ENCODE results near the gene PDLIM5. TPM values are rescaled to one million over a fixed set of nuclear protein-coding genes. Genes with fewer than 3 reads are reported as not detected.

Gene PDLIM5
- total RNA-seq, 2 donors from 2014 or later: 598 to 841 TPM

DNA sequence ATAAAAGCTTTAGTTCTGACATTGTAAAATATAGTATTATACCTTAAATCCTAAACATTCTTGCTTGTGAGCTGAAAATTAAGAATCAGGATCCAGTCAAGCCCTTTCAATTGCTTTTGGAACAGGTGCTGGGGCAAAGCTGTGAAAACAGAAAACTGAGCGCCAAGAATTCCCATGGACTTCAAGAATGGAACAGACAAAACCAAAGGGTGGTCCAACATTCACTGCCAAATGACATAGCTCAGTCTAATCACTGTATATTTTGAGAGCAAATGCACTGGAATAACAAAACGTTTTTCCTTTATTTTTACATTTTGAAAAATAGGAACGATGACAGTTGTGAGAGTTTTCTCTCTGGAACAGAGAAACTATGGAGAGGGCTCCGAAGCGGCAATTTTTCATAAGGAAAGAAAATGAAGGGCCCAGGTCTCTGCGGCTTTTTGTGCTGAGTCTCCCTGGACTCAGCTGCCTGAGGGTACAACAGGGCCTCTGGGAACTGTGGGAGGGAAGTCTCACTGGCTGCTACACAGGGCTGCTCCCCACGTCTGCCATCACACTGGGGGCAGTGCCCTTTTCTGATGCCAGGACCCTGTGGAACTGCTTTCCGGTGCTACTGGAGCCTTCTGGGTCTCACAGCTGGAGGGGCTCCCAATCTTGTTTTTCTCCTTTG, 250.0 kb downstream of the PDLIM5 start:
- Histone ChIP-seq H3K27me3 (no peaks in the 10 kb centered on the region), H3K9me3 (no peaks in the 10 kb centered on the region), H3K27ac (no peak overlapping the region), H3K4me1 (no peaks in the 10 kb centered on the region), H3K4me3 (no peak overlapping the region), H3K36me3 (no peaks in the 10 kb centered on the region)
- TF ChIP-seq, protein P1, sequence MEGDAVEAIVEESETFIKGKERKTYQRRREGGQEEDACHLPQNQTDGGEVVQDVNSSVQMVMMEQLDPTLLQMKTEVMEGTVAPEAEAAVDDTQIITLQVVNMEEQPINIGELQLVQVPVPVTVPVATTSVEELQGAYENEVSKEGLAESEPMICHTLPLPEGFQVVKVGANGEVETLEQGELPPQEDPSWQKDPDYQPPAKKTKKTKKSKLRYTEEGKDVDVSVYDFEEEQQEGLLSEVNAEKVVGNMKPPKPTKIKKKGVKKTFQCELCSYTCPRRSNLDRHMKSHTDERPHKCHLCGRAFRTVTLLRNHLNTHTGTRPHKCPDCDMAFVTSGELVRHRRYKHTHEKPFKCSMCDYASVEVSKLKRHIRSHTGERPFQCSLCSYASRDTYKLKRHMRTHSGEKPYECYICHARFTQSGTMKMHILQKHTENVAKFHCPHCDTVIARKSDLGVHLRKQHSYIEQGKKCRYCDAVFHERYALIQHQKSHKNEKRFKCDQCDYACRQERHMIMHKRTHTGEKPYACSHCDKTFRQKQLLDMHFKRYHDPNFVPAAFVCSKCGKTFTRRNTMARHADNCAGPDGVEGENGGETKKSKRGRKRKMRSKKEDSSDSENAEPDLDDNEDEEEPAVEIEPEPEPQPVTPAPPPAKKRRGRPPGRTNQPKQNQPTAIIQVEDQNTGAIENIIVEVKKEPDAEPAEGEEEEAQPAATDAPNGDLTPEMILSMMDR (IDR thresholded peaks at IDR 0.05): no peak
- DNase-seq (ENCODE audit: low spot score): no peak

DNA sequence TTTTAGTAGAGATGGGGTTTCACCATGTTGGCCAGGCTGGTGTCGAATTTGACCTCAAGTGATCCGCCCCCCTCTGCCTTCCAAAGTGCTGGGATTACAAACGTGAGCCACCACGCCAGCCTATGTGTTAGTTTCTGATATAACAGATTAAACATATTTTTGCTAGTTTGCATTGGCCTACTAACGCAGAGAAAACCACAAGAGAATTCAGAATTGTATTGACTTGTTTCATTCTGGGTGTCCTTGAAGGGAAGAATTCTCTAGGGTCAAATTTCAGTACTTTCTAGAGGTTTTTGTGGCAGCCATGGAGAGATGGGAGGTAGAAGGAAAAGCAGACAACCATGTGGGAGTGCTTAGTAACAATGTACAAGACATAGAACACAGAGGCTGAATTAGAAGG, 259.9 kb downstream of the PDLIM5 start:
- DNase-seq (ENCODE audit: low spot score): no peak
- Histone ChIP-seq H3K36me3 (no peaks in the 10 kb centered on the region), H3K9me3 (no peaks in the 10 kb centered on the region), H3K4me1 (no peaks in the 10 kb centered on the region), H3K27me3 (no peaks in the 10 kb centered on the region), H3K4me3 (no peak overlapping the region), H3K27ac (no peak overlapping the region)
- TF ChIP-seq, protein P1 (IDR thresholded peaks at IDR 0.05): no peak

DNA sequence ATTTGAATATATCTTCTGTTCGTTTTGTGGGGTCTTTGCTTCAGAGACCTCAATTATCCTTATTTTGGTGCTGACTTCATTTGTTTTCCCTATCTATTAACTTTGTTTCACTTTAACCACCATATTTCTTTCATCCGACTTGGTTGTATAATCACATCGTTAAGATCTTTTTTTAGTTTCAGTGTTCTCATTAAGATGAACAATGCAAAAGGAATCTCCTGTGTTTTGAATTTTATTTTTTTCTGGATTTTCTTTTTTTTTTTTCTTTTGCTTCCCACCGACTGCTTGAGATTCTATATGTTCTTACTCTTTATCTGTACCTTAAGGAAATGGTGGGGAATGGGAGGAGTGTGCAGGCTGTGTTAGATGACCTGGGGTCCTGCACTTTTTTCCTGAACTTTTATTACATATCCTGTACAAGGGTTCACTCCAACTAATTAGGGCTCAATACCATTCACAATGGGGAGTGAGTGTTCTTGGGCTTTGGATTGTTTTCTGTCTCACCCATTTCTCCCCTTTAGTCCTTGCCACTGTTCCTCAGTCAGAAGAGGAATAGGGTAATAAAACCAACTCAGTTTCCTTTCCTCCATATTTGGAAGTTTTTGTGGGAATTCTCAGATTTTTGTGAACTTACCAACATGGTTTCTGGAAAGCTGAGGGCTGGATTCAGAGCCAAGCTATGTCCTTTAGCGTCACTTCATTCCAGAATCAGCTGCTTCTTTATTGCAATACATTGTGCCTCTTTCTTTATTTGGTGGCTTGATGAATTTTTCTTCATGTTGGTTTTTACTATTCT, 262.8 kb downstream of the PDLIM5 start:
- Histone ChIP-seq H3K4me3 (no peak overlapping the region), H3K9me3 (peaks cover 0 to 8% of the 10 kb centered on the region in 2 donors), H3K27ac (no peak overlapping the region), H3K36me3 (no peaks in the 10 kb centered on the region), H3K27me3 (no peaks in the 10 kb centered on the region), H3K4me1 (no peaks in the 10 kb centered on the region)
- TF ChIP-seq, protein P1 (IDR thresholded peaks at IDR 0.05): no peak
- no peak for DNase-seq (ENCODE audit: low spot score)

DNA sequence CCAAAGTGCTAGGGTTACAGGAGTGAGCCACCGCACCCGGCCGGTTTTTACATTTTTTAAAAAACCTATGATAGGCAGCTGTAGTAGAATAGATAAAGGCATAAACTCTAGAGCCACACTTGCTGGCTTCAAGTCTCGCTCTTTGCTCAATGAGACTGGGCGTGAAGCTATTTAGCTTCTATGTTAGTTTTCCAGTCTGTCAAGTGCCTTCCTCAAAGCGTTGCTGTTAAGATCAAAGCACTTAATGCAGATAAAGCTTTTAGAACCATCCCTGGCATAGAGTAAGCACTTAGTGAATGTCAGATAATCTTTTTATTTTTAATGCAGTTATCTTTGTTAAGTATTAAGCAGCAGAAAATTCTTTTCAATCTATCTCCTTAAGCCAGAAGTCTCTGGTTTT, 264.0 kb downstream of the PDLIM5 start:
- DNase-seq (ENCODE audit: low spot score): no peak
- Histone ChIP-seq H3K27ac (no peak overlapping the region), H3K27me3 (no peaks in the 10 kb centered on the region), H3K36me3 (no peaks in the 10 kb centered on the region), H3K4me1 (no peaks in the 10 kb centered on the region), H3K9me3 (peaks cover 0 to 10% of the 10 kb centered on the region in 2 donors), H3K4me3 (no peak overlapping the region)
- TF ChIP-seq, protein P1 (IDR thresholded peaks at IDR 0.05): no peak

Other genes starting within 250 kb of the PDLIM5 start
- 10 to 100 TPM in 1 of 2 donors, 1 to 10 TPM in 1; 8.2 to 10.8 TPM for gene SMARCAD1, start 244.1 kb upstream of the PDLIM5 start, total RNA-seq
- under 1 TPM in 1 of 2 donors, not detected in 1; 0.63 TPM for gene HPGDS, start 109.1 kb upstream of the PDLIM5 start, total RNA-seq

Data from right atrium auricular region (tissue), 2 donors.